HG03025 (cell line): ENCODE measurements around the gene PDE4A.
"Not testable (repeated sequence)": the region's sequence is repeated elsewhere in the genome, so short reads cannot be mapped to it uniquely, and the experiment has no call there.

ENCODE experiments used
- ATAC-seq: cut with Tn5 transposase; IDR thresholded peaks from one replicate; pipeline ENCODE4 v1.9.1; 2021; ENCODE audit warnings: mild to moderate bottlenecking, moderate library complexity; ENCODE audit not compliant: unreplicated experiment, low FRiP score

PDE4A gene

GRCh38 chr19:10420444-10421239, at the start of gene PDE4A:
TSS of gene PDE4A (plus strand) at chr19:10420538. CDS start at chr19:10420765, 227 bp downstream.
- no peak for ATAC-seq

DNA sequence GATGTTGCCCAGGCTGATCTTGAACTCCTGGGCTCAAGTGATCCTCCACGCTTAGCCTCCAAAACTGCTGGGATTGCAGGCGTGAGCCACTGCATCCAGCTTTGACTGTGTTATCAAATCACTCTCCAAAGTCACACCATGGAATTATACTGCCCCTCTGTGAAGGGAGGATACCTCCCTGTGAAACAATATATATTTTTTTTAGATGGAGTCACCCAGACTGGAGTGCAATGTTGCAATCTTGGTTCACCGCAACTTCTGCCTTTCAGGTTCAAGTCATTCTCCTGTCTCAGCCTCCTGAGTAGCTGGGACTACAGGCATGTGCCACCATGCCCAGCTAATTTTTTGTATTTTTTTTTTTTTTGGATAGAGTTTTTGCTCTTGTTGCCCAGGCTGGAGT, 47.6 kb upstream of the PDE4A start:
- ATAC-seq, result no peak

- ATAC-seq, result no peak
These were observed 45.4 kb upstream of the PDE4A start for GRCh38 chr19:10374931-10375330.

- ATAC-seq, result not testable (repeated sequence)
These were observed 43.1 kb upstream of the PDE4A start for GRCh38 chr19:10377140-10377640.

- ATAC-seq, result no peak
These were observed 42.2 kb upstream of the PDE4A start for GRCh38 chr19:10378124-10378523.

DNA sequence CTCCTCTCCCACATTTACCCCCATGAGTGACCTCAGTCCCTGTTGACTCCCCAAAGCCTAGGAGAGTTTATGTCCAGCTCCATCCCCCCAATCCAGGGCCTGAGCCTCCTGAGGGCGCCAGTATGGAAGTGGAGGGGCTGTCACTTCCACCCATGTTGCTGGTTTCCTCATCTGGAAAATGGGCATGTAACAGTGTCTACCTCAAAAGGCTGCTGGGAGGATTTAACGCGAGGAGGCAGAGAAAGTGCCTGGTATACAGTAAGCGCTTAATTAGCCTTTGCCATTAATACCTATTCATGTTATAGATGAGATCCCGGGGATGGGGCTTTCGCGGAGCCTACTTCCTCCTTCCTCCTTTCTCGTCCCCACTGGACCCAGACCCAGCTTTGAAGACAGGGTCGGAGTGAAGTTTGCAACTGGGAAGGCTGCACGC, 40.4 kb upstream of the PDE4A start:
- peak; percentile 8 for ATAC-seq

- peak; percentile 88 for ATAC-seq
These were observed 39.8 kb upstream of the PDE4A start, which contains the start of gene TYK2 for GRCh38 chr19:10380313-10381102. TSS of gene TYK2 (minus strand) at chr19:10380572. CDS start at chr19:10378406, 2,166 bp downstream.

GRCh38 chr19:10383223-10383499, 37.2 kb upstream of the PDE4A start:
- ATAC-seq, result not testable (repeated sequence)

GRCh38 chr19:10384580-10384979, 35.8 kb upstream of the PDE4A start:
- no peak for ATAC-seq

- ATAC-seq, result no peak
These were observed 31.4 kb upstream of the PDE4A start for GRCh38 chr19:10388957-10389356.

GRCh38 chr19:10389863-10390262, 30.5 kb upstream of the PDE4A start:
- no peak for ATAC-seq

GRCh38 chr19:10390652-10391286, 29.6 kb upstream of the PDE4A start:
- no peak for ATAC-seq

DNA sequence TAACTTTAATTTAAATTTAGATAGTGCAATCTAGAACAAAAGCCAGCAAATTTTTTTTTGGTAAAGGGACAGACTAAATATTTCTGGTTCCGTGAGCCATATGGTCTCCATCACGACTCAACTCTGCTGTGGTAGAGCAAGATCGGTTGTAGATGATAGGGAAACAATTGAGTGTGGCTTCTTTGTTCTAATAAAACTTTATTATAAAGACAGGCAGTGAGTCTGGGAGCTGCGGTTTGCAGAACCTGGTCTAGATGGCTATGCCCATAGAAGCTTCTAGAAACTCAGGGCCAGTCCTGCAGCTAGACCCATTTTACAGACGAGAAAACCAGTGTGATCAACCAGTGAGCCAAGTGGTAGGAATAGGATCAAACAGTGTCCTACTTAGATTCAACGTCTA, 28.2 kb upstream of the PDE4A start:
- no peak for ATAC-seq

GRCh38 chr19:10393137-10393536, 27.2 kb upstream of the PDE4A start:
- ATAC-seq, result no peak

- ATAC-seq, result no peak
These were observed 25.3 kb upstream of the PDE4A start for GRCh38 chr19:10395003-10395402.

DNA sequence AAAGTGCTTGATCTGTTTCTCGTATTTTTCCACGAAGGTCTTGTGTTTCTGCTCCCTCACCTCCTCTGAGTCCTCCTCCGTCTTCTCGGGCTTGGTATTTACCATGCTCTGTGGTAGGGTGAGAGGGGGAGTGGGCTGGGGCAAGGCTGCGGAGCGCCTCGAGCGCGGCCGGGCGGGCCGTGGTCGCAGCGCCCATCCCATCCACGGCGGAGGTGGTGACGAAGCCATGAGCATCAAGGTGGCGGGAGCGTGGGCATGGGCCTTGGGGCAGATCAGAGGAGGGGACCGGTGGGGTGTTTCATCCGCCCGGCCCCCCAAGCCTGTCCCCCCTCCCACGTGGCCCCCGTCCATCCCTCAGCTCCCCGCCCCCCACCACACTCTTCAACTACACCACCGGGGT, 24.9 kb upstream of the PDE4A start:
- no peak for ATAC-seq

GRCh38 chr19:10395917-10396316, 24.4 kb upstream of the PDE4A start:
- no peak for ATAC-seq

DNA sequence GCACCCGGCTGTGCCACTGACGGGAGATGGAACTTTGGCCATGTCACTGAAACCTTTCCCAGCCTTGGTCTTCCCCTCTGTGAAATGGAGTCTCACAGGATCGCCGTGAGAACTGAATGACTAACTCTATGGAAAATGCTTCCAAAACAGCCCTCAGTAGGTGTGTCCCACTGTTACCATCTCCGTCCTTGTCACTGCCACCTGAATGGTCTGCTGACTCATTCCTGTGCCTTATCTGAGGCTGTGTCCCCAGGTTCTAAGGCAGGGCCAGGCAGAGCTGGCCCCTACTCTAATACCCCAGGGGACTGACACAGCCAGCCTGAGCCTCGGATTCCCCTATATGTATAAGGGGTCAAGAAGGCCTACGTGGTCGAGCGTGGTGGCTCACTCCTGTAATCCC, 21.5 kb upstream of the PDE4A start:
- ATAC-seq, result no peak

DNA sequence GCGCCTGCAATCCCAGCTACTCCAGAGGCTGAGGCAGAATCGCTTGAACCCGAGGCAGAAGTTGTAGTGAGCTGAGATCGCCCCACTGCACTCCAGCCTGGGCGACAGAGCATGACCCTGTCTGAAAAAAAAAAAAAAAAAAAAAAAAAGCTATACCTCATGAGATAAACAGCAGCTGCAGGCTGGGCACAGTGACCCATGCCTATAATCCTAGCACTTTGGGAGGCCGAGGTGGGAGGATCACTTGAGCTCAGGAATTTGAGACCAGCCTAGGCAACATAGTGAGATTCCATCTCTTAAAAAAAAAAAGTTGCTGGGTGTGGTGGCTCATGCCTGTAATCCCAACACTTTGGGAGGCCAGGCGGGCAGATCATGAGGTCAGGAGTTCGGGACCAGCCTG, 21.0 kb upstream of the PDE4A start:
- ATAC-seq, result not testable (repeated sequence)

GRCh38 chr19:10399878-10400277, 20.5 kb upstream of the PDE4A start:
- no peak for ATAC-seq

GRCh38 chr19:10402441-10403038, 17.8 kb upstream of the PDE4A start:
- no peak for ATAC-seq
